T-helper 1 cell treated with Interleukin-12 subunit alpha and Interleukin-12 subunit beta and Interleukin-4 antibody, amounts not matched to agents 30 μg/mL and 1 μg/mL, for 36 hours (primary cell): ENCODE measurements around the gene KIF3B.
A peak's percentile ranks its signal among the peaks of the same experiment; 100 is the strongest.
"Not testable (repeated sequence)": the region's sequence is repeated elsewhere in the genome, so short reads cannot be mapped to it uniquely, and the experiment has no call there.

ENCODE experiments used
- H3K27ac Mint-ChIP-seq: one replicate; pipeline ENCODE4 v1.8.0; 2021; ENCODE audit warnings: mild to moderate bottlenecking, mixed read lengths
- H3K27me3 Mint-ChIP-seq: one replicate; pipeline ENCODE4 v1.8.0; 2021; ENCODE audit warnings: low read depth, mixed read lengths
- H3K36me3 Mint-ChIP-seq: one replicate; pipeline ENCODE4 v1.8.0; 2021; ENCODE audit warnings: low read depth, mixed read lengths
- H3K4me1 Mint-ChIP-seq: one replicate; pipeline ENCODE4 v1.8.0; 2021; ENCODE audit warnings: low read depth, mixed read lengths
- H3K4me3 Mint-ChIP-seq: one replicate; pipeline ENCODE4 v1.8.0; 2021; ENCODE audit warnings: mild to moderate bottlenecking, moderate library complexity, mixed read lengths
- H3K9me3 Mint-ChIP-seq: one replicate; pipeline ENCODE4 v1.8.0; 2021; ENCODE audit warnings: mixed read lengths

KIF3B gene

DNA sequence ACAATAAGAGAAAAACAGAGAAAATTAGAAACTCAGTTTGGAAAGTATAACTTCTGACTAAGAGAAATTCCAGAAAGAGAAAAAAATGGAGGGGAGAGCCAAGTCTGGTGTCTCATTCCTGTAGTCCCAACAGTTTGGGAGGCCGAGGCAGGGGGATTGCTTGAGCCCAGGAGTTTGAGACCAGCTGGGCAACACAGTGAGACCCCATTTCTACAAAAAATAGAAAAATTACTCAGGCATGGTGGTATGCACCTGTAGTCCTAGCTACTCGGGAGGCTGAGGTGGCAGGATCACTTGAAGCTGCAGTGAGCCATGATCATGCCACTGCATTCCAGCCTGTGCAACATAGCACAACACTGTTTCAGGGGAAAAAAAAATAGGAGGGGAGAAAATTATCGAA is 3.1 kb upstream of the KIF3B start:
- Mint-ChIP-seq H3K9me3 (peaks cover 12% of the 10 kb centered on the region), H3K27ac (no peak overlapping the region), H3K4me3 (no peak overlapping the region), H3K4me1 (peaks cover 18% of the 10 kb centered on the region), H3K27me3 (no peaks in the 10 kb centered on the region), H3K36me3 (no peaks in the 10 kb centered on the region)

- Mint-ChIP-seq H3K4me1 (peaks cover 18% of the 10 kb centered on the region), H3K9me3 (peaks cover 12% of the 10 kb centered on the region)
- not testable (repeated sequence) for H3K36me3 Mint-ChIP-seq, H3K27ac Mint-ChIP-seq, H3K27me3 Mint-ChIP-seq, H3K4me3 Mint-ChIP-seq
These were observed 2.3 kb upstream of the KIF3B start for GRCh38 chr20:32275163-32275562.

DNA sequence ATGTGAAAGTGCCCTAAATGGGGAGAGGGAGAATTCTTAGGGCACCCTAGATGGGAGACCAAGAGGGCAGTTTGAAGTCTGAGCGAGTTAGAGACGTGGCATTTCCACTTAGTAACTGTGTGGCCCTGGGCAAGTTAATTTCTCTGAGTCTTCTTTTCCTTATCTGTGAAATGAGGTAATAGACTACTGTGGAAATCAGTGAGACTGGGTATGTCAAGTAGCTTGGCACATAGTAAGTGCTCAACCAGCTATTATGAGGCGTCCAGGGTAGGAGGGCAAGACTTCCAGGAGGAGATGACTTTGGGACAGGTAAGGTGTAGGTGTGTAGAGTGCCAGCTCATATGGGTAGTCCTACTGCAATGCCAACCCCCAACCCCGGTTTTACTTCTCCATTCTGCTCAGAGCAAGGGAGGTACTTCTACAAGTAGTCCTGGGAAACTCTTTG is 770 bp downstream of the KIF3B start:
- peaks cover 13% of the 10 kb centered on the region for H3K36me3 Mint-ChIP-seq
- peak overlapping the region; percentile 77 for H3K27ac Mint-ChIP-seq
- H3K27me3 Mint-ChIP-seq = no peaks in the 10 kb centered on the region
- H3K9me3 Mint-ChIP-seq = peaks cover 12% of the 10 kb centered on the region
- H3K4me3 Mint-ChIP-seq = peak overlapping the region; percentile 86
- peaks cover 34% of the 10 kb centered on the region for H3K4me1 Mint-ChIP-seq

- Mint-ChIP-seq H3K36me3 (peaks cover 16% of the 10 kb centered on the region), H3K27ac (no peak overlapping the region), H3K27me3 (no peaks in the 10 kb centered on the region), H3K9me3 (no peaks in the 10 kb centered on the region), H3K4me3 (no peak overlapping the region), H3K4me1 (peaks cover 53% of the 10 kb centered on the region)
These were observed 4.3 kb downstream of the KIF3B start for GRCh38 chr20:32281711-32282110.

GRCh38 chr20:32282461-32282860 is 5.0 kb downstream of the KIF3B start:
- Mint-ChIP-seq H3K4me1 (peaks cover 56% of the 10 kb centered on the region), H3K27ac (no peak overlapping the region), H3K27me3 (no peaks in the 10 kb centered on the region), H3K4me3 (no peak overlapping the region), H3K9me3 (no peaks in the 10 kb centered on the region), H3K36me3 (peaks cover 16% of the 10 kb centered on the region)

DNA sequence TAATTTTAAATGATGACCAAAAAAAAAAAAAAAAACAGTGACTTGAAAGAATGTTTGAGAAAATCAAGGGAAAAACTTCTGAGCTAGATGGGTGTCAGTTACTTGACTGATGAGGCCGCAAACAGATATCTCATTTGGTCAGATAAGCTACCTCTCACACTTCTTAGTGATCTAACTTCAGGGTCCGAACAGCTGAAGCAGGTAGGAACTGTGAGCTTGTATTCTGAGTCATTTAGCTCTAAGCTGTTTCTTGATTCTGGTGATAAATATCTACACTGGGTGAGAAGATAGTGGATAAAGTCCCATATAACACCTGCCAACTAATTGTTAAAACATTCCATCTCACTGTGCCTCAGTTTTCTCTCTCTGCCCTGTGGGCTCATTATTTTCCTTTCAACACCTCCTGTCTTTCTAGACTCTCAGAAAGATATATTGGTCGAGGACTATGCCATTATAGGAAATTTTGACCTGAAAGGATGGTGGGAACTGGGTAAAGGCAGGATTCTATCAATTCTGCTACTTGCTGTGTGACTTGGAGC is 7.7 kb downstream of the KIF3B start:
- H3K4me3 Mint-ChIP-seq = peak overlapping the region; percentile 35
- H3K27ac Mint-ChIP-seq = peak overlapping the region; percentile 85
- H3K27me3 Mint-ChIP-seq = no peaks in the 10 kb centered on the region
- peaks cover 22% of the 10 kb centered on the region for H3K36me3 Mint-ChIP-seq
- H3K4me1 Mint-ChIP-seq = peaks cover 49% of the 10 kb centered on the region
- no peaks in the 10 kb centered on the region for H3K9me3 Mint-ChIP-seq

DNA sequence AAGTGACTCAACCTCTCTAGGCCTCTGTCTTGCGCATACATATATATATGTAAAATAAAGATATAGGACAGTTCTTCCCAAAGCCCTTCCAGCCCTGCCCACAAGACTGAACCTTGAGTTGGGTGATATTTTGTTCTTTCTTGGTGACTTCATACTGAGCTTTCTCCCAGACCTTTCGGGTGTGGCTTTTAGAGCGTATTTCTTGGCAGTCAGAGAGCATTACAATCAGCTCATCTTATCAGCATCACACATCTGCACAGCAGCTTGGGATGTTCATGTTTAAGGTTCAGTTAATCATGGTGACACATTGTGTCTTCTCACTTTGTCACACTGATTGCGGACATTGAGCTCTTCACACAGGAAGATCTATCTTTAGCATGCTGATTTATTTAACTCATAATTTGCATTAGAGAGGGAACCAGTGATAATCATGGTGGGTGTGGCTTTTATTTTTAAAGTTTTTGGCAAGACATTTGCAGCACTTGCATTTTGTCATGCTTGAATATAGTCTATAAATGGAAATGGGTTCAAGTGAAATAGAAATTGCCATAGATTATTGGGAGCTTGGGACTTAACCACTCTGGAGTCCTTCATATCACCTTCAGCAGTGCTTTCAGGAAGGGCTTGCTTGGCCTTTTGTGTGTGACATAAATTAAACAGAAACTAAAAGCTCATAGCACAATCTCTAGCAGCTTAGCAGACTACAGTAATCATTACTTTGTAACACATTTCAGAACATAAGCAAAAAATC is 8.3 kb downstream of the KIF3B start:
- peaks cover 23% of the 10 kb centered on the region for H3K36me3 Mint-ChIP-seq
- no peaks in the 10 kb centered on the region for H3K9me3 Mint-ChIP-seq
- no peaks in the 10 kb centered on the region for H3K27me3 Mint-ChIP-seq
- H3K4me3 Mint-ChIP-seq = peak overlapping the region; percentile 35
- H3K27ac Mint-ChIP-seq = peak overlapping the region; percentile 85
- H3K4me1 Mint-ChIP-seq = peaks cover 48% of the 10 kb centered on the region

DNA sequence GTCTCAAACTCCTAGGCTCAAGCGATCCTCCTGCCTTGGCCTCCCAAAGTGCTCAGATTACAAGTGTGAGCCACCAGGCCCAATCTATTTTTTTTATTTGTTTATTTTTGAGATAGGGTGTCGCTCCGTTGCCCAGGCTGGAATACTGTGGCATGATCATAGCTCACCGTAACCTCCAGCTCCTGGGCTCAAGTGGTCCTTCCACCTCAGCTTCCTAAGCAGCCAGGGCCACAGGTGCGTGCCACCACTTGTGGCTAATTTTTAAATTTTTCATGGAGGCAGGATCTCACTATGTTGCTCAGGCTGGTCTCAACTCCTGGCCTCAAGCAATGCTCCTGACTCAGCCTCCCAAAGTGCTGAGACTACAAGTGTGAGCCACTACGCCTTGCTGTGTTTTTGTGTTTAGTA is 9.8 kb downstream of the KIF3B start:
- Mint-ChIP-seq H3K9me3 (no peaks in the 10 kb centered on the region), H3K27me3 (no peaks in the 10 kb centered on the region), H3K27ac (no peak overlapping the region), H3K4me3 (no peak overlapping the region), H3K36me3 (peaks cover 11% of the 10 kb centered on the region), H3K4me1 (peaks cover 35% of the 10 kb centered on the region)

DNA sequence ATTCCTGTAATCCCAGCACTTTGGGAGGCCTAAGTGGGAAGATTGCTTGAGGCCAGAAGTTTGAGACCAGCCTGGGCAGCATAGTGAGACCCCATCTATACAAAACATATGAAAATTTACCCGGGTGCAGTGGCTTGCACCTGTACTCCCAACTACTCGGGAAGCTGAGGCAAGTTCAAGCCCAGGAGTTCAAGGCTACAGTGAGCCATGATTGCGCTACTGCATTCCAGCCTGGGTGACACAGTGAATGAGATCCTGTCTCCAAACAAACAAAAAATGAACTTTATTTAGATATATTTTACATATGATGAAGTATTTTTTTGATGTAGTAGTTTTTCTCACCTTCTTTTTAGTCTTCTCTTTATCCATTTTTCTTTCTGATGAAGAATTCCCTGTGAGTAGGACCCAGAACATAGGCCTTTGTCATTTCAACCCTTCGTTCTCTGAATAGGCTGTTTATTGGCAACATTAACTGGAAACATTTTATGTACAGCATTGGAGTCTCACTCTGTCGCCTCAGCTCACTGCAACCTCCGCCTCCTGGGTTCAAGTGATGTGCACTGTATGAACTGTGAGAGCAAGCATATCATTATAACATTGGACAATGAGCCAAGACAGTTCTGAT is 10.9 kb downstream of the KIF3B start:
- H3K27ac Mint-ChIP-seq = no peak overlapping the region

GRCh38 chr20:32289299-32289660 is 11.8 kb downstream of the KIF3B start:
- not testable (repeated sequence) for H3K4me3 Mint-ChIP-seq, H3K36me3 Mint-ChIP-seq, H3K9me3 Mint-ChIP-seq, H3K27ac Mint-ChIP-seq, H3K27me3 Mint-ChIP-seq
- H3K4me1 Mint-ChIP-seq = peaks cover 30% of the 10 kb centered on the region

More for the DNA sequence above, 10.9 kb downstream of the KIF3B start:
- H3K27me3 Mint-ChIP-seq = no peaks in the 10 kb centered on the region
- H3K4me3 Mint-ChIP-seq = no peak overlapping the region
- H3K36me3 Mint-ChIP-seq = peaks cover 11% of the 10 kb centered on the region
- peaks cover 33% of the 10 kb centered on the region for H3K4me1 Mint-ChIP-seq
- H3K9me3 Mint-ChIP-seq = no peaks in the 10 kb centered on the region

GRCh38 chr20:32289661-32290431 is 12.4 kb downstream of the KIF3B start:
- H3K27me3 Mint-ChIP-seq = no peaks in the 10 kb centered on the region

GRCh38 chr20:32291166-32291565 is 13.7 kb downstream of the KIF3B start:
- Mint-ChIP-seq H3K9me3 (no peaks in the 10 kb centered on the region), H3K27me3 (no peaks in the 10 kb centered on the region), H3K36me3 (peaks cover 8% of the 10 kb centered on the region), H3K27ac (no peak overlapping the region), H3K4me1 (peaks cover 12% of the 10 kb centered on the region), H3K4me3 (no peak overlapping the region)

More at GRCh38 chr20:32289661-32290431, 12.4 kb downstream of the KIF3B start:
- H3K27ac Mint-ChIP-seq = no peak overlapping the region
- peaks cover 25% of the 10 kb centered on the region for H3K4me1 Mint-ChIP-seq
- H3K36me3 Mint-ChIP-seq = peaks cover 9% of the 10 kb centered on the region
- H3K9me3 Mint-ChIP-seq = no peaks in the 10 kb centered on the region
- no peak overlapping the region for H3K4me3 Mint-ChIP-seq

DNA sequence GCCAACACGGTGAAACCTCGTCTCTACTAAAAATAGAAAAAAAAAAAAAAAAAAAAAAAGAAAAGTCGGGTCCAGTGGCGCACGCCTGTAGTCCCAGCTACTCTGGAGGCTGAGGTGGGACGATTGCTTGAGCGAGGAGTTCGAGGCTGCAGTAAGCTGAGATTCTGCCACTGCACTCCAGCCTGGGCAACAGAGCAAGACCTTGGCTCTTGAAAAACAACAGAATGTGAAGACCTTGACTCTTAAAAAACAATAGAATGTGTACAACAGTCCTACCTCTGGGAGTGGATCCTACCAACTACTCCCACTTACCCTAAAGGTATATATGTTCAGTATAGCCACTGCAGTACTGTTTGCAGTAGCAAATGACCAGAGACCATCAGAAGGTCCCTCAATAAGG is 15.1 kb downstream of the KIF3B start:
- Mint-ChIP-seq H3K27me3 (no peaks in the 10 kb centered on the region), H3K4me3 (no peak overlapping the region), H3K4me1 (peaks cover 11% of the 10 kb centered on the region), H3K27ac (no peak overlapping the region), H3K36me3 (peaks cover 9% of the 10 kb centered on the region), H3K9me3 (no peaks in the 10 kb centered on the region)

DNA sequence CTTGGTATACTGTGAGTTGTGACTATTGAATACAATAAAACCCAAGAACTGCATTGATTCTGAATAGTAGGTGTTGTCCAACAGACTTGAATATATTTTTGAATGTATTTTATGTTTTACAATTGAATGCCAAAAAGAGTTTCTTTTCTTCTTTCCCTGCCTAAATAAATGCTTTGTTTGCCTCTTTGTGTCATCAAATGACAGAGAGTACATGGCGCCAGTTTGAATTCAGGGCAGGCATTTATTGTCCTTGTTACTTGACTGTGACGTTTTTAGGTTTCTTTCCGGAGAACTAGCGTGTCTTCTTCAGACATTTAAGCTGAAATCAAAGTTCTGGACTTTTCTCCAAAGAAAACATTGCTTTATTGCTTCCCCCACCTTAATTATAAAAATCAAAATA is 16.6 kb downstream of the KIF3B start:
- H3K27ac Mint-ChIP-seq = no peak overlapping the region
- no peaks in the 10 kb centered on the region for H3K27me3 Mint-ChIP-seq
- H3K4me1 Mint-ChIP-seq = peaks cover 15% of the 10 kb centered on the region
- H3K4me3 Mint-ChIP-seq = no peak overlapping the region
- H3K36me3 Mint-ChIP-seq = peaks cover 8% of the 10 kb centered on the region
- no peaks in the 10 kb centered on the region for H3K9me3 Mint-ChIP-seq
